ENCODE data around the gene FASLG.

DNA sequence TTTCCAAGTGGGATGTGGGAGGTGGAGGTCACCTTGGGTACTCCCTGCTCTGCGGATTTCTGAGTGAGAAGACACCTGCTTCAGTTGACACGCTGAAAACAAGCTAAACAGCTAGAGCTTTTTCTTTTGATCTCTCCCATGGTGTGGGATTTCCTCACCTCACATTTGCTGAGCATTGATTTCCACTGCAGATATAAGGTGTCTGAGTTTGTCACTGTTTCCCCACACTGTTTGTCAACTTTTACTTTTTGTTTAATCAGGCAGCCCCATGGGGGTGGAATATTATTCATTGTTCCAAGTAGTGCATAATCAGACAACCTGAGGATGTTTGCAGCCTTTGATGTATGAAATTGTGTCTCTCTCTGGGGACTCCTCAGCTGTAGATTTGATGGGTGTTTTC lies 49.5 kb downstream of the FASLG start:
- TF ChIP-seq, protein P1, sequence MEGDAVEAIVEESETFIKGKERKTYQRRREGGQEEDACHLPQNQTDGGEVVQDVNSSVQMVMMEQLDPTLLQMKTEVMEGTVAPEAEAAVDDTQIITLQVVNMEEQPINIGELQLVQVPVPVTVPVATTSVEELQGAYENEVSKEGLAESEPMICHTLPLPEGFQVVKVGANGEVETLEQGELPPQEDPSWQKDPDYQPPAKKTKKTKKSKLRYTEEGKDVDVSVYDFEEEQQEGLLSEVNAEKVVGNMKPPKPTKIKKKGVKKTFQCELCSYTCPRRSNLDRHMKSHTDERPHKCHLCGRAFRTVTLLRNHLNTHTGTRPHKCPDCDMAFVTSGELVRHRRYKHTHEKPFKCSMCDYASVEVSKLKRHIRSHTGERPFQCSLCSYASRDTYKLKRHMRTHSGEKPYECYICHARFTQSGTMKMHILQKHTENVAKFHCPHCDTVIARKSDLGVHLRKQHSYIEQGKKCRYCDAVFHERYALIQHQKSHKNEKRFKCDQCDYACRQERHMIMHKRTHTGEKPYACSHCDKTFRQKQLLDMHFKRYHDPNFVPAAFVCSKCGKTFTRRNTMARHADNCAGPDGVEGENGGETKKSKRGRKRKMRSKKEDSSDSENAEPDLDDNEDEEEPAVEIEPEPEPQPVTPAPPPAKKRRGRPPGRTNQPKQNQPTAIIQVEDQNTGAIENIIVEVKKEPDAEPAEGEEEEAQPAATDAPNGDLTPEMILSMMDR (IDR thresholded peaks at IDR 0.05; ENCODE audit: poor library complexity): no peak
- no peak for TF ChIP-seq EZH2 (IDR thresholded peaks at IDR 0.05; ENCODE audit: borderline replicate concordance)

Data from hepatocyte (in vitro differentiated cells).